HG02759 (cell line): ENCODE results near the gene KDM4F.

Experiments used
- ATAC-seq: cut with Tn5 transposase; IDR thresholded peaks from one replicate; pipeline ENCODE4 v1.9.1; 2021; ENCODE audit warnings: mild to moderate bottlenecking, moderate library complexity; ENCODE audit not compliant: unreplicated experiment

Gene KDM4F

GRCh38 chr11:95059046-95059445 lies 9.8 kb downstream of the KDM4F start:
- ATAC-seq: no peak

GRCh38 chr11:95065336-95065735 lies 16.1 kb downstream of the KDM4F start:
- ATAC-seq: no peak

DNA sequence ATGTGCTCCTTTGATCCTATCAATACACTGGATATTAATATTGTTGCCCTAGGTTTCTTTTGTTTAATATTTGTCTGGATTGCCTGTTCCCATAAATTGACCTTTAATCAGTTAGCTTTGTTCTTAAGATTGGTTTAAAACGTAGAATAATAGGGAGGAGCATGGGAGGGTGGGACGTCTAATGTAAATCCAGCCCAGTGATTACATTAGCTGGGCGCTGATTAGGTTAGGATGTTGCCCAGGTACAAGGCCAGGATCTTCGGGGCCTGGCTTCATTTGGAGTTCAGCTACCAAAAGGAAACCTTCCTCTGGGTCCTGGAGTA lies 17.5 kb downstream of the KDM4F start, which contains the start of gene SRSF8:
SRSF8 (plus strand) TSS at position 204 of the 323 bp plus-strand sequence. CDS start 308 bp downstream, outside the sequence.
- peak; percentile 44 for ATAC-seq

- ATAC-seq: peak; percentile 72
Measured at GRCh38 chr11:95067039-95067840, 18.0 kb downstream of the KDM4F start.

- no peak for ATAC-seq
Measured at GRCh38 chr11:95067841-95068219, 18.6 kb downstream of the KDM4F start.

GRCh38 chr11:95068549-95068948 lies 19.3 kb downstream of the KDM4F start:
- ATAC-seq: peak; percentile 64

GRCh38 chr11:95070471-95070870 lies 21.2 kb downstream of the KDM4F start:
- no peak for ATAC-seq

GRCh38 chr11:95072948-95073347 lies 23.7 kb downstream of the KDM4F start:
- no peak for ATAC-seq

DNA sequence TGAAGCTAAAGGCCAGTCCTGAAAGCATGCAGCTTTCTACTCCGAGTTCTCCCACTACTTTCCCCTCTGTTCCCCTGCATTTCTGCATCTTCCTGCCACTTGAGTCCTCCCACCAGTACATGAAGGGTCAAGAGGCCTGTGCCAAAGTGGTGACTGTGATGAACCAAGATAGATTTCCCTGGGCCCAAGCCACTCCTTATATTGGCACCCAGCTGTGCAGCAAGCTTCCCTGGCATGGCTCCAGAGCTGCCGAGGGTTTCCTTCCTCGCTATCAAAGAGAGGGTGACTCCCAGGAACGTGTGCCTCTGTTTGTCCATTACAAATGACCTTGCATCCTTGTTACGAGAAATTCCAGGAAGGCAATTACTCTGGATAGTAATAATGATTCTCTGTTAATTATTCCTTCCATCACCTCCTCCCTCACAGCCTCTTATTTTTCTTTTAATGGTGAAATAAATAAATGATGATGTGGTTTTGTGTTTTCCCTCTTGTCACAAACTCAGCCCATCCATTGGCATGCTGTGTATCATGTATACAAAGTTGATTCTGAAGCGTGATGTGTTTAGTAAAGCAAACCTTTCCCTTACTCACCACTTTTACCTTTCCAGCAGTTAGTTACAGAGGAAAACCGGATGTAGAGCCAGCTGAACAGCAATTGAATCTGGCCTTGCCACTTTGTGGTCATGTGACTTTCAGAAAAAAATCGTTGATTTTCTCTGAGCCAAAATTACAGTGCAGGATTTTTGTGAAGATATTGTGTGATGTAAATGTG lies 25.8 kb downstream of the KDM4F start:
- ATAC-seq: no peak

- ATAC-seq: peak; percentile 73
Measured at GRCh38 chr11:95076416-95076815, 27.2 kb downstream of the KDM4F start.

GRCh38 chr11:95076981-95077380 lies 27.8 kb downstream of the KDM4F start:
- ATAC-seq: no peak

GRCh38 chr11:95078526-95078925 lies 29.3 kb downstream of the KDM4F start:
- ATAC-seq: no peak

GRCh38 chr11:95081010-95081409 lies 31.8 kb downstream of the KDM4F start:
- ATAC-seq: no peak

GRCh38 chr11:95081412-95081811 lies 32.2 kb downstream of the KDM4F start:
- no peak for ATAC-seq

GRCh38 chr11:95082576-95083001 lies 33.4 kb downstream of the KDM4F start:
- ATAC-seq: no peak

DNA sequence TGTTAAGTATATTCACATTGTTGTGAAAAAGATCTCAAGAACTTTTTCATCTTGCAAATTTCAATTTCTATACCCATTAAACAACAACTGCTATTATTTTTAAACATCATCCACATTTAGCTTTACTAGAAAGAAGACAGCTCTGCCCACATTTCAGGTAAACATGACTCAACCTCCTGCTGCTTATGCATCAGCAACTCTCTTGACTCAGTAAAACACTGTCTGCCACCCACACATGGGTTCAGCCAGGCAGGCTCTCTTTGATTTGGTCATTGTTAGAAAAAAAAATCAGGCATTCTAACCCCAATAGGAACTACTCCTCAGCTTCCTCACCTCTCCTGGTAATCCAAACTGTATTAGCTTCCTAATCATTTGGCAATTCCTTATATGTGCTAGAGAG lies 35.3 kb downstream of the KDM4F start:
- ATAC-seq: peak; percentile 47

DNA sequence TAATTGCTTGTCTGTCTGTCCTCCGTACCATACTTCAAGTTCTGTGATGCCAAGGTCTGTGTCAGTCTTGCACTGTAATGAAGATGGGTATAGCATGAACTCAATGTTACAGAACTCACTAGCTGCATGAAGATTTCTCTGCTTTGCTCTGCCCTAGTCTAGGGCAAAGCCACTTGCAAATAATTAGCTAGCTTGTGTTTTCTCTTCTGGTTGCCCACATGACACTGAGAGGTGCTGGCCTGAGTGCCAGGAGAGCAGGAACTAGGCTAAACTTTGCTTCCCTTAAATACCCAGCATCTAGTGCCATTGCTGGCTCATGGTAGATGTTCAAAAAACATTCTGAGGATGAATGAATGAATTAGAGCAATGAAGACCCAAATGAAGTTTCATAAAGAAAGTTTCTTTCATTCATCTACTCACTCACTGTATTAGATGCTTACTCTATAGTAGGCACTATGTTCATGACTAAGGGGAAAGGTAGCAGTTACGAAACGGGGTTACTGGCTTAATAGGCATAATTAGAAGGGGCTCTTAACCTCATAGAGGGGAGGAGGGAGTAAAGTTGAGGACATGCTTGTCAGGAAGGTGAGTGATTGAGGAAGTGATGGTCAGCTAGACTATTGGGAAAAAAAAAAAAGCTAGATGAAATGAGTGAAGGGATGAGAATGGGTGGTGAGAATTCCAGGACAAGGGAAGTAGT lies 36.0 kb downstream of the KDM4F start:
- ATAC-seq: no peak

DNA sequence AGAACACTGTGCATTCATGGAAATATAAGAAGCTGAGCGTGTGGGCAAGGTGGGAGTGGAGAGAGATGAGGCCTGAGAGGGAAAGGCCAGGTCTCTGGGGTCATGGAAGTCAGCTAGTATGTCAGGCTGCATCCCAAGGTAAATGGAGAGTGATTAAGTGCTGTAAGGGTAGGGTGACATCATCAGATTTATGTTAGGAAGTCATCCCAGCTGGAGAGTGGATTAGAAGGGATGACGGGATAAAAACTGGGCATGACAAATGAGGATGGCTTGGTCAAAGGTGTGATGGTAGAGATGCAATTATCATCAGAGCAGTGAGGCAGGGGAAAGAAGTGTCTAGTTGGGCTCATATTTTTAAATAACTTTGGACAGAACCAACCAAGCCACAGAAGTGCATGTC lies 36.9 kb downstream of the KDM4F start:
- ATAC-seq: no peak

GRCh38 chr11:95086836-95087570 lies 37.8 kb downstream of the KDM4F start:
- ATAC-seq: no peak

- ATAC-seq: peak; percentile 55
Measured at GRCh38 chr11:95088946-95089619, 39.9 kb downstream of the KDM4F start.
